Mucosa of rectum (tissue), 2 donors: ENCODE measurements around the gene FHIT.

Experiments
- H3K27ac ChIP-seq, 2 donors: one replicate each; pipeline ENCODE4 v1.7.0; 2013; ENCODE audit warnings: inconsistent platforms in 2 of 2, low read depth in 2 of 2, low read length in 2 of 2
- H3K27me3 ChIP-seq, 2 donors: one replicate each; pipeline ENCODE4 v1.7.0; 2013; ENCODE audit warnings: low read length in 2 of 2; ENCODE audit not compliant: control insufficient read depth in 2 of 2, insufficient read depth in 2 of 2
- H3K36me3 ChIP-seq, 2 donors: one replicate each; pipeline ENCODE4 v1.7.0; 2013; ENCODE audit warnings: low read length in 2 of 2; ENCODE audit not compliant: control insufficient read depth in 2 of 2, insufficient read depth in 2 of 2
- H3K4me1 ChIP-seq, 2 donors: one replicate each; pipeline ENCODE4 v1.7.0; 2013; ENCODE audit warnings: low read length in 2 of 2, mild to moderate bottlenecking in 1 of 2; ENCODE audit not compliant: control insufficient read depth in 2 of 2, insufficient read depth in 2 of 2
- H3K4me3 ChIP-seq, 2 donors: one replicate each; pipeline ENCODE4 v1.7.0; 2013; ENCODE audit warnings: low read length in 2 of 2
- H3K9ac ChIP-seq, 2 donors: one replicate each; pipeline ENCODE4 v1.7.0; 2013; ENCODE audit warnings: low read length in 2 of 2, low read depth in 1 of 2, mild to moderate bottlenecking in 1 of 2
- H3K9me3 ChIP-seq, 2 donors: one replicate each; pipeline ENCODE4 v1.7.0; 2013; ENCODE audit warnings: low read length in 2 of 2; ENCODE audit not compliant: control insufficient read depth in 2 of 2
- donor health status: healthy.
- donor health status: Normal muscosa, but diverticular disease.

Gene FHIT

DNA sequence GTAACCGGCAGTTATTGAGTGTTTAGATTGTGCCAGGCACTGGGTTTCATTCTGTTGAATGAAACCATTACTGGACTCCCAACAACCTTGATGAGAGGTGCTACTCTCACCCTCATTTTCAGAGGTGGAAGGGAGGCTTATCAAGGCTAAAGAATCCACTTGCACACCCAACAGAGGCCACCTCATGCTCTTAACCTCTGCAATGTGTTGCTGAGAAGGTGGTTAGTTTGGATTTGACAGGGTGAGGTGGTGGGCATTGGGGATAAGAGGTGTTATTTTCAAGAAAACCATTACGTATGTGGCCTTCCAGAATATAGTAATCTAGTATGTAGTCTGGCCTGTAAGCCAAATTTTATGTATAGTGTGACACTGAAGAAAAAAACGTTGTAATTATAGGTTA lies 73.1 kb downstream of the FHIT start:
- Histone ChIP-seq H3K36me3 (no peaks in the 10 kb centered on the region), H3K4me1 (no peaks in the 10 kb centered on the region), H3K9me3 (no peaks in the 10 kb centered on the region), H3K4me3 (no peak overlapping the region), H3K9ac (no peak overlapping the region), H3K27me3 (no peaks in the 10 kb centered on the region), H3K27ac (no peak overlapping the region)

DNA sequence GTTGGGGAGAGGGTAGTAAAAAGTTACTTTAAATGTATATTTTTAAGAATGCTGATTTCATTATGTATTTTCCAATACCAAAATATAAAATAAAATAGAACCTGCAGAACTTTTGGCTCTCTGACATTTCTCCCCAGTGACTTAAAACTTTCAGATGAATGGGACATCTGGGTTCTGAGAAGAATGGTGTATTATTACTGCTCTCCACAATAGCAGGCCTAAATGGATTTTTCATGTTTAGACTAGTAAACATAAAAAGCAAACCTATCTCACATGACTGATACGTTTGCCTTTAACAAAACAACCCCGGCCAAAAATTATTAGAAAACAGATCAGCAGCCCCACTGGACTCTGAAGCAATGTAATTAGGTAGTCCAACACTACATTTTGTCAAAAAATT lies 73.8 kb downstream of the FHIT start:
- Histone ChIP-seq H3K36me3 (no peaks in the 10 kb centered on the region), H3K4me3 (no peak overlapping the region), H3K9ac (no peak overlapping the region), H3K9me3 (no peaks in the 10 kb centered on the region), H3K27ac (no peak overlapping the region), H3K4me1 (no peaks in the 10 kb centered on the region), H3K27me3 (no peaks in the 10 kb centered on the region)

DNA sequence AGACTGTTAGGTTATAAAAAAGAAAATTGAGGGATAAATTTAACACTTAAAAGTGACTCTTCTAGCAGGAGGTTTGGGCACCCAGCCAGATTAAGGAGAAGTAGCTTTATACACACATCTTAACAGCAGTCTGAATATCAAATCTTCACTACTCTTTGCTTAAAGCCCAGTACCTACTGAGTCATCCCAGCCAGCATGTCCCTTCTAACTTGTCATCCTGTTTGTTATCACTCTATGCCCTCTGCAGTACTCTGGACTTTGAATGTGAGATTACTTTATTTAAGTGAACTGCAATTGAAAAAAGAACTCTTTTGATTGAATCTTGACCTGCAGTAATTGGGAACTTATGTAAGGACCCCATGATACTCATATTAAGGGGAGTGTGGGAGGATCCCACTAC lies 77.6 kb downstream of the FHIT start:
- Histone ChIP-seq H3K36me3 (no peaks in the 10 kb centered on the region), H3K4me1 (no peaks in the 10 kb centered on the region), H3K4me3 (no peak overlapping the region), H3K9ac (no peak overlapping the region), H3K9me3 (no peaks in the 10 kb centered on the region), H3K27ac (no peak overlapping the region), H3K27me3 (no peaks in the 10 kb centered on the region)

DNA sequence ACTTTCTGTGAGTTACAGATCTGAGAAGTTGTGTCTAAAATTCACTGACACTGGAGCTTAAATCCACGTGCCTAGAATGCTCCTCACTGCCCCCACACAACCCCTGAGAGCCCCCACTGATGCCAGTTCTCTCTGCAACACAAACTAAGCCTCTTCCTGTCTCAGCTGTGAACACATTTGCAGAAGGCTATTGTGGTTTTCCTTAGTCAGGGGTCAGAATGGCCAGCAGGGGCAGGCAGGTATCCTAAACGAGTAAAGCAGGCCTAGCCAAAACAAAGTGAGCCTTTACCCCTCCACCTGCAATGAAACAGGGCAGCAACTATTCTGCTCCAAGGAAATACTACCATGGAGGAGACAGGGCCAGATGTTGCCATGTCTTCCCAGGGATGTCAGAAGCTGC lies 78.6 kb downstream of the FHIT start:
- no peaks in the 10 kb centered on the region for H3K9me3 ChIP-seq
- no peak overlapping the region for H3K27ac ChIP-seq
- H3K36me3 ChIP-seq: no peaks in the 10 kb centered on the region
- no peaks in the 10 kb centered on the region for H3K27me3 ChIP-seq
- no peaks in the 10 kb centered on the region for H3K4me1 ChIP-seq
- no peak overlapping the region for H3K9ac ChIP-seq
- no peak overlapping the region for H3K4me3 ChIP-seq

DNA sequence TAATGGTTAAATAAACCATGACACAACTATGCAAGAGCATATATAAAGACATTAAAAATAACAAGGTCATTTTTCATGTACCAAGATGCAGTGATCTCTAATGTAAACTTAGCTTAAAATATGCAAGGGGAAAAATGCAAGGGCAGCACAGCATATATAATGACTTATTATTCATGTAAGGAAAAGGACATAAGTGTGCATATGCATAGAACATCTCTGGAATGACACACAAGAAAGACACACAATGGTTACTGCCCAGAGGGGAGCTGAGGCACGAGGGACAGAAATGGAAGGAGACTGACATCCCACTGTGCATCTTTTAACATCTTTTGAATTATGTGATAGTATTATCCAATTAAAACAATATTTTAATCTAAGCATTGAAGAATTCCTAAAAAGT lies 79.0 kb downstream of the FHIT start:
- H3K27ac ChIP-seq: no peak overlapping the region
- no peaks in the 10 kb centered on the region for H3K36me3 ChIP-seq
- no peaks in the 10 kb centered on the region for H3K9me3 ChIP-seq
- H3K27me3 ChIP-seq: no peaks in the 10 kb centered on the region
- no peak overlapping the region for H3K9ac ChIP-seq
- no peaks in the 10 kb centered on the region for H3K4me1 ChIP-seq
- H3K4me3 ChIP-seq: no peak overlapping the region

DNA sequence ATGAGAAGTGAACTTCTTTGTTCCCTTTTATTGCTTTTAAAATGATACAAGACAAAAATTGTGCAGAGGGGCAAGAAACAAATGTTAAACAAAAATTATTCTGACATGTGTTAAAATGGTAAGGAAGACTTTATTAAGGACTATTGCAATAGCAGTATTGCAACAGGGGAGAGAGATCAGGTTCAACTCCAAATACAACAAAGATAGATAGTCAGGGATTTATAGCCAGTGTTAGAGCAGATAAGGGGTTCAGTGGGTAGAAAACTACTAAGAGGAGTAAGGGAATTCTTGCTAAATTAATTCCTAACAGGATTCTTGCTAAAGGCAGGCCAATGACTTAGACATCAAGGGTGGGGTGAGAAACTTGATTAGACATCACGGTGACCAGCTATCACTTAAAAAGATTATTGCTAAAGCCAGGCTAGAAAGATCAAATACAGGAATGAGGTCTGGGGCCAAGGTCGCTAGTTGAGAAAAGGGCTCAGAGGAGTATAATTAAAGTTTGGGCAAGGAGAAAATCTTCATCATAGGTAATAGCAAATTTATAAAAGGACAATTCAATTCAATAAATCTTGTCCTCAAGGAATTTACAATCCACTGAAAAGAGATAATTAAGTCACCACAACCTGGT lies 81.5 kb downstream of the FHIT start:
- no peak overlapping the region for H3K4me3 ChIP-seq
- H3K27ac ChIP-seq: no peak overlapping the region
- H3K4me1 ChIP-seq: no peaks in the 10 kb centered on the region
- no peak overlapping the region for H3K9ac ChIP-seq
- no peaks in the 10 kb centered on the region for H3K36me3 ChIP-seq
- no peaks in the 10 kb centered on the region for H3K9me3 ChIP-seq
- no peaks in the 10 kb centered on the region for H3K27me3 ChIP-seq

DNA sequence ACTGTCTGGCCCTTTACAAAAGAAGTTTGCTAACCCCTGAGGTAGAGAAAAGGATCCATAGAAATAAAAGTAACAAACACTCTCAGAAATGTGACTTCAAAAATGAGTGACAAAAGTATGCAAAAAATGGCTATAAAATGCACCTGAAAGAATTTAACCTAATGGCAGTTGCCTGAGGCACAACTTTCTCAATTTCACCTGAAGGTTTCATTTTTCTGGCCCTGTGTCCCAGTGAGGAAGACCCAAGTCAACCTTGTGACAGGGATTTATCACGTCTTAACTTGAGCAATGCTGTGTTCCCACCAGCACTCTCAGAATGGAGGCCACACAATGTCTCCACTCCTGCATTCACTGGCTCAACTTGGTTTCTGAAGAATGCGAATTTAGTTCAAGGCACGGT lies 83.0 kb downstream of the FHIT start:
- Histone ChIP-seq H3K4me1 (no peaks in the 10 kb centered on the region), H3K9me3 (no peaks in the 10 kb centered on the region), H3K4me3 (no peak overlapping the region), H3K36me3 (no peaks in the 10 kb centered on the region), H3K27me3 (no peaks in the 10 kb centered on the region), H3K27ac (no peak overlapping the region), H3K9ac (no peak overlapping the region)

DNA sequence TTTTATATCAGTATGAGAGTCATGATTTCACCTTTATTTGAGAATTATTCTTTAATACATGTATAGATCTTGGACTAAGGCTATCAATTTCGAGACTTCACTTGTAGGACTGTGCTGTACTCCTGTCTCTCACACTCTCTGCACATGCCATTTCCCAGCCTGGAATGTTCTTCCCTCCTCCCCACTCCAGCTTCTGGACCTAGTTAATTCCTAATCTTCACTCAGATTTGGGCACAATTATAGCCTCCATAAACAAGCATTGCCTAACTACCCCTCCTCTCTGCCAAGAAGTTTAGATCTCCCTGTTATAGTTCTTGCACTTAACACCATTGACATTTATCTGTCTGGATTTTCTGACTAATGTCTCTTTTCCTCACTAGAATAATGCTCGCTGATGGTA lies 88.3 kb downstream of the FHIT start:
- H3K9me3 ChIP-seq: no peaks in the 10 kb centered on the region
- no peak overlapping the region for H3K4me3 ChIP-seq
- no peak overlapping the region for H3K27ac ChIP-seq
- no peaks in the 10 kb centered on the region for H3K4me1 ChIP-seq
- no peak overlapping the region for H3K9ac ChIP-seq
- H3K27me3 ChIP-seq: no peaks in the 10 kb centered on the region
- no peaks in the 10 kb centered on the region for H3K36me3 ChIP-seq

DNA sequence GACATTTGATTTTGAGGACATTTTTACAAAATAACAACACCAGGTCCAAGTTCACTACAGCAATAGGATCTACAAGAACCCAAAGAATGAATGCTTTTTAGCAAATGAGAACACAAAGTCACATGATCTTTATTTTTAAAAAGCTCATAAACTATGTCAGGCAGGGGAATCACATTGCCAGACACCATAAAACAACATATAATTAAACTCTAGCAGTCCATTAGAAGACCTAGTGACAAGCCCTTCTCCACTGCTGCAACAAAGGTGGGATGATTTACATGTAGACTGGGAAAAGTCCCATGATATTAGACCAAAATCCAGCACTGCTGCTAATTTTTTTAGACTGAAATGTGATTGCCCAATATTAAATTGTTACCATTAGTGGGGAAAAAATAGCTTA lies 92.6 kb downstream of the FHIT start:
- no peak overlapping the region for H3K9ac ChIP-seq
- no peak overlapping the region for H3K27ac ChIP-seq
- H3K27me3 ChIP-seq: no peaks in the 10 kb centered on the region
- H3K4me3 ChIP-seq: no peak overlapping the region
- H3K9me3 ChIP-seq: no peaks in the 10 kb centered on the region
- no peaks in the 10 kb centered on the region for H3K36me3 ChIP-seq
- no peaks in the 10 kb centered on the region for H3K4me1 ChIP-seq

DNA sequence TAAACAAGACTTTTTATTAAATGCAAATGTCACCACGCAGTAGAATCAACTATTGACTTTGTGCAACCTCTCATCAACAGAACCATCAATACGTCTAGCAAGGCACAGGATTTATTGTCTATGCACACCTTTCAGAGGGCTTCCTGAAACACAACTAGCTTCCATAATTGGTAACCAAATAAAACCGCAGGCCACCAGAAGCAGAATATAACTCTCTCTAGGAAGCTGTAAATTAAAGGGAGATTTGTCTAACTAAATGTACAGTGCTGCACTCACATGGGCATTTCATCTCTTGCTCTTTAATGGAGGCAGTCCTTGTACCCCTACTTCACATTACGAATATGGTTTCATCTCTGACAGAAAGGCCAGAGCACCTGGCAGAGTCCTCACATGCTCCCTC lies 93.0 kb downstream of the FHIT start:
- Histone ChIP-seq H3K27ac (no peak overlapping the region), H3K9me3 (no peaks in the 10 kb centered on the region), H3K36me3 (no peaks in the 10 kb centered on the region), H3K27me3 (no peaks in the 10 kb centered on the region), H3K9ac (no peak overlapping the region), H3K4me1 (no peaks in the 10 kb centered on the region), H3K4me3 (no peak overlapping the region)

DNA sequence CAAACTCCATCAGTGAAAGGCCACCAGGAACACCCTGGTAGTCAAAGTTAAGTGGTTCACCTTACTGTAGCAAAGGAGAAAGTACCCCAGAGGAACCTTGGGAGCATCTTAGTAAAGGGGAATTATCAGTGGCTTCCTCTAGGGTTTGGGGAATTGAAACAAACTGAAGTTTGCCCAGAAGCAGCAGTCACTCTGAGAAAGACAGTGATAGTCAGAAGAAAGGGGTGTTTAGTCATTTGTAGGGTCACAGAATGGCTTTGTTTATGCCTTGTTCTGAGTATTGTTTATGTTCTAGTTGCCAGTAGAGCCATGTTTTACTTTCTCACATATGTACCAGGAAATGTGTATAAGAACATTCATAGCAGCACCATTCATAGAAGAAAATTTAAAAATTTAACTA lies 93.8 kb downstream of the FHIT start:
- Histone ChIP-seq H3K27me3 (no peaks in the 10 kb centered on the region), H3K9me3 (no peaks in the 10 kb centered on the region), H3K4me3 (no peak overlapping the region), H3K36me3 (no peaks in the 10 kb centered on the region), H3K9ac (no peak overlapping the region), H3K27ac (no peak overlapping the region), H3K4me1 (no peaks in the 10 kb centered on the region)
